Uterus (tissue), 4 donors: Measurements from ENCODE around the gene FASN. TPM values are rescaled to one million over a fixed set of nuclear protein-coding genes. Genes with fewer than 3 reads are reported as not detected.
"Not testable (repeated sequence)": the region's sequence is repeated elsewhere in the genome, so short reads cannot be mapped to it uniquely, and the experiment has no call there.

Experiments
- DNase-seq, 2 donors: peaks; one replicate each; pipeline ENCODE4 v3.0.0-alpha.2; 2019 to 2020
- H3K27ac ChIP-seq, 2 donors: fragments of 200-600 bp; sonication (generic); 1 replicate in 1 of 2; 2 replicates in 1 of 2; pipeline ENCODE4 v1.5.1; 2016 to 2018
- H3K27me3 ChIP-seq, 2 donors: fragments of 200-600 bp; sonication (generic); one replicate each; pipeline ENCODE4 v1.5.1; 2018 to 2019; ENCODE audit warnings: control low read depth in 1 of 2
- H3K36me3 ChIP-seq, 2 donors: fragments of 200-600 bp; sonication (generic); one replicate each; pipeline ENCODE4 v1.5.1; 2019; ENCODE audit warnings: control low read depth in 1 of 2
- H3K4me1 ChIP-seq, 2 donors: fragments of 200-600 bp; sonication (generic); one replicate each; pipeline ENCODE4 v1.5.1; 2018 to 2019; ENCODE audit warnings: control low read depth in 1 of 2
- H3K4me3 ChIP-seq, 2 donors: fragments of 200-600 bp; sonication (generic); 1 replicate in 1 of 2; 2 replicates in 1 of 2; pipeline ENCODE4 v1.5.1; 2018 to 2019; ENCODE audit warnings: mild to moderate bottlenecking in 1 of 2
- H3K9me3 ChIP-seq, 2 donors: fragments of 200-600 bp; sonication (generic); one replicate each; pipeline ENCODE4 v1.5.1; 2019; ENCODE audit warnings: control low read depth in 1 of 2
- POLR2A ChIP-seq, 2 donors: fragments of 450-650 bp; IDR thresholded peaks; one replicate each; pipeline ENCODE4 v1.6.1; 2016; ENCODE audit warnings: antibody characterized with exemption in 2 of 2, mild to moderate bottlenecking in 1 of 2, moderate library complexity in 1 of 2
- intact Hi-C: fragments of 100-400 bp; cut with DNase I; formaldehyde crosslinking; loops from one replicate; pipeline ENCODE4 v1.15.1; 2023; ENCODE audit warnings: low total_unique reads
- total RNA-seq, 4 donors: library from RNA; depleted of rRNA in 3 of 4; stranded (reverse); fragments of >200 nt in 3 of 4; gene quantifications; one replicate each; pipeline versions ENCODE4 v1.1.0 to v1.2.4, GENCODE V29; 2014 to 2023
- TF ChIP-seq, protein P1 (sequence below), 4 experiments: fragments of 200-600 bp in 2 of 4; fragments of 450-650 bp in 2 of 4; sonication (generic) in 2 of 4; IDR thresholded peaks; one replicate each; pipeline ENCODE4 v1.5.1; 2016 to 2019; ENCODE audit warnings: antibody characterized with exemption in 4 of 4, mild to moderate bottlenecking in 2 of 4, moderate library complexity in 1 of 4
- donor health status: DM: yes; HTN: yes; CAD: no.

The FASN gene
- total RNA-seq, 4 donors from 2014 or later, result 5.3 to 59.4 (median 23.4) TPM

DNA sequence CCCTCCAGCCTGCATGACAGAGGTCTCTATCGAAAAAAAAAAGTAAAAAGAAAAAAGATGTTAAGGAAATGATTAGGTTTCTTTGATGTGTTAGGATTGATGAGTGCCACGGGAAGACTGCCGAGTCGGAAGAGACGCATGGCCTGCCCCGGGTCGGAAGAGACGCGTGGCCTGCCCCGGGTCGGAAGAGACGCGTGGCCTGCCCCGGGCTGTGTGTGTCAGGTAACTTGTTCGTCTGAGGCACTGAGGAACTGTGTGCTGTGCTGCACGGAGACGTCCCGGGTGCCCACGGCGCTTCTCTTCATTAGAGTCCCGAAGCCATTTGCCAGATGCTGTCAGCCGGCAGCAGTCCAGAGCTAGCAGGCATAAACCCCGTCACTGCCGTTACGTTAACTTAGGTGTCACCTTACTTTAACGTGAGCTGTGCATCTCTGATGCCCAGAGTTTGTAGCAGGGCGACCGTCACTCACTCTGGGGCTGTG lies 40.5 kb upstream of the FASN start:
- Histone ChIP-seq H3K36me3 (no peaks in the 10 kb centered on the region), H3K4me1 (no peaks in the 10 kb centered on the region), H3K9me3 (no peaks in the 10 kb centered on the region), H3K27ac (no peak overlapping the region), H3K27me3 (no peaks in the 10 kb centered on the region), H3K4me3 (no peak overlapping the region)
- no peak for DNase-seq
- intact Hi-C loops, result no loop called here
- no peak for TF ChIP-seq POLR2A (IDR thresholded peaks at IDR 0.05)
- TF ChIP-seq, protein P1, sequence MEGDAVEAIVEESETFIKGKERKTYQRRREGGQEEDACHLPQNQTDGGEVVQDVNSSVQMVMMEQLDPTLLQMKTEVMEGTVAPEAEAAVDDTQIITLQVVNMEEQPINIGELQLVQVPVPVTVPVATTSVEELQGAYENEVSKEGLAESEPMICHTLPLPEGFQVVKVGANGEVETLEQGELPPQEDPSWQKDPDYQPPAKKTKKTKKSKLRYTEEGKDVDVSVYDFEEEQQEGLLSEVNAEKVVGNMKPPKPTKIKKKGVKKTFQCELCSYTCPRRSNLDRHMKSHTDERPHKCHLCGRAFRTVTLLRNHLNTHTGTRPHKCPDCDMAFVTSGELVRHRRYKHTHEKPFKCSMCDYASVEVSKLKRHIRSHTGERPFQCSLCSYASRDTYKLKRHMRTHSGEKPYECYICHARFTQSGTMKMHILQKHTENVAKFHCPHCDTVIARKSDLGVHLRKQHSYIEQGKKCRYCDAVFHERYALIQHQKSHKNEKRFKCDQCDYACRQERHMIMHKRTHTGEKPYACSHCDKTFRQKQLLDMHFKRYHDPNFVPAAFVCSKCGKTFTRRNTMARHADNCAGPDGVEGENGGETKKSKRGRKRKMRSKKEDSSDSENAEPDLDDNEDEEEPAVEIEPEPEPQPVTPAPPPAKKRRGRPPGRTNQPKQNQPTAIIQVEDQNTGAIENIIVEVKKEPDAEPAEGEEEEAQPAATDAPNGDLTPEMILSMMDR (IDR thresholded peaks at IDR 0.05), result no peak

DNA sequence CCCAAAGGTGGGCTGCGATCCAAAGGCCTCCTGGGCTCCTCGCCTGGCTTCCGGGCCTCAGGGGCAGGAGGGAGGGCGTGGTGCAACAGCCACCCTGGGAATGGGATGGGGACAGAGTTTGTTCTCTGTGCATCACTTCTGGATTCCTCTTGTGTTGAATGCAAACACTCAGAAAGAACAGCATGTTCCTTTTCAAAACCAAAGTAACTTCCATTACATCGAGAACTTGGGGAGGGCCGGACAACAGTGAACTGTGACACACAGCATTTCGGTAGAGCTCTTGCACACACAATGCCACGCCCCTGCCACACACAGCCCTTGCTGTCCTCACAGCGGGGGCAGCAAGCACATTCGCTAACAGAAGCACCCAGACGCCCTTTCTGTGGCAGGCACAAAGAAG lies 36.1 kb upstream of the FASN start:
- Histone ChIP-seq H3K4me3 (no peak overlapping the region), H3K4me1 (no peaks in the 10 kb centered on the region), H3K36me3 (no peaks in the 10 kb centered on the region), H3K27ac (no peak overlapping the region), H3K9me3 (no peaks in the 10 kb centered on the region), H3K27me3 (no peaks in the 10 kb centered on the region)
- no peak for DNase-seq
- intact Hi-C loops, result no loop called here
- TF ChIP-seq, protein P1 (IDR thresholded peaks at IDR 0.05), result no peak
- no peak for TF ChIP-seq POLR2A (IDR thresholded peaks at IDR 0.05)

DNA sequence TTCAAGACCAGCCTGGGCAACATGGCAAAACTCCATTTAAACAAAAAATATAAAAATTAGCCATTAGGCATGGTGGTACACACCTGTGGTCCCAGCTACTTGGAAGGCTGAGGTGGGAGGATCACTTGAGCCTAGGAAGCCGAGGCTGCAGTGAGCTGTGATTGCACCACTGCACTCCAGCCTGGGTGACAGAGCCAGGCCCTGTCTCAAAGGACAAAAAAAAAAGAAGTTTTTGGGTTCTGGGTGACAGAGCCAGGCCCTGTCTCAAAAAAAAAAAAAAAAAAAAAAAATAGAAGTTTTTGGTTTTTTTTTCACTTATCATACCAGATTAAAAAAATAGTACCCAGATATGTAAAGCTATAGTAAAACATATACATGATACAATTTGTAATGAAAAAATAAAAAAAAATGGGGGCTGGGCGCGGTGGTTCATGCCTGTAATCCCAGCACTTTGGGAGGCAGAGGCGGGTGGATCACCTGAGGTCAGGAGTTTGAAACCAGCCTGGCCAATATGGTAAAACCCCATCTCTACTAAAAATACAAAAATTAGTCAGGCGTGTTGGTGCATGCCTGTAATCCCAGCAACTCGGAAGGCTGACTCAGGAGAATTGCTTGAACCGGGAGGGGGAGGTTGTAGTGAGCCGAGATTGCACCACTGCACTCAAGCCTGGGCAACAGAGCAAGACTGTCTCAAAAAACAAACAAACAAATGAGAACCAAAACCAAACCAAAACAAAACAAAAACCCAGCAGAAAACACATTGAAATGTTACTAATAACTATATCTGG lies 35.3 kb upstream of the FASN start:
- H3K4me1 ChIP-seq, intact Hi-C loops, DNase-seq, H3K4me3 ChIP-seq, H3K27ac ChIP-seq, H3K9me3 ChIP-seq, H3K36me3 ChIP-seq, H3K27me3 ChIP-seq: not testable (repeated sequence)

DNA sequence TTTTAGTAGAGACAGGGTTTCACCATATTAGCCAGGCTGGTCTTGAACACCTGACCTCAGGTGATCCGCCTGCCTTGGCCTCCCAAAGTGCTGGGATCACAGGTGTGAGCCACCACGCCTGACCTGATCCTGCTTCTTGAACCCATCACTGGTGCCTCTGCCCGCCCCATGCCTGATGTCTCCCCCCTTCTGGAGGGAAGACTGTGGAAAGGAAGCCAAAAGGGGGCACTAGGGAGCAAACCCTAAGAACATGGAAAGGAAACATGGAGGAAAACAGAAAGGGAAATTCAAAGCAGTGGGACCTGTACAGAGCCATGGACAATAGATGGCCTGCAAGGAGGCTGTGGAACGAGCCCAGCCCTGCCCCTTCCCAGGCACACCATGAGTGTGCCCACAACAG lies 31.1 kb upstream of the FASN start:
- DNase-seq, result no peak
- intact Hi-C loops, result no loop called here
- no peak overlapping the region for H3K4me3 ChIP-seq
- no peak for TF ChIP-seq POLR2A (IDR thresholded peaks at IDR 0.05)
- TF ChIP-seq, protein P1 (IDR thresholded peaks at IDR 0.05), result no peak
- H3K9me3 ChIP-seq, result no peaks in the 10 kb centered on the region
- no peaks in the 10 kb centered on the region for H3K4me1 ChIP-seq
- H3K36me3 ChIP-seq, result no peaks in the 10 kb centered on the region
- no peak overlapping the region for H3K27ac ChIP-seq
- H3K27me3 ChIP-seq, result no peaks in the 10 kb centered on the region

DNA sequence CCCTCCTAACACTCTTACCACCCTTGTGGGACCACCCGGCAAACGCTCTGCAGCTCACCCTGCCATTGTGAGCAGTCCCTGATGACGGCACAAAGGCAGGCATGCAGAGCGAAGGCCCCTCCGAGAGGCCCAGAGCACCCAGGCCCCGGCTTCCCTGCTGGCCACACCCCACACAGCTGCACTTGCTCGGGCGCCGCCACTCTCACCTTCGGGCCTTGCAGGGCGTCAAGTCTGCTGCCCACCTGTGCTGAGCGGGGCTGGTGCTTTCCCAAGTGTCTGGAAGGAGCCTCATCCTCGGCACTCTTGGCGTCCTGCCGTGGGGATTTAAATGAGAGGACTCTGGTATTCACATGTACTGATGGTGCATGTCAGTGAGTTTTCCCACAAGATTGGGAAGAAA lies 30.3 kb upstream of the FASN start:
- DNase-seq, result no peak
- intact Hi-C loops, result no loop called here
- Histone ChIP-seq H3K27me3 (no peaks in the 10 kb centered on the region), H3K4me1 (no peaks in the 10 kb centered on the region), H3K4me3 (no peak overlapping the region), H3K9me3 (no peaks in the 10 kb centered on the region), H3K27ac (no peak overlapping the region), H3K36me3 (no peaks in the 10 kb centered on the region)
- no peak for TF ChIP-seq POLR2A (IDR thresholded peaks at IDR 0.05)
- TF ChIP-seq, protein P1 (IDR thresholded peaks at IDR 0.05), result no peak
